ACC112 (cell line): ENCODE results near the gene ERP27.

ENCODE experiments used
- H2AFZ ChIP-seq: fragments of 200-600 bp; sonication (generic); one replicate; pipeline ENCODE4 v1.6.0; 2017; ENCODE audit warnings: antibody characterized with exemption, low read length; ENCODE audit not compliant: unreplicated experiment
- H3K27ac ChIP-seq: fragments of 200-600 bp; sonication (generic); 2 replicates; pipeline ENCODE4 v1.5.1; 2014; ENCODE audit warnings: low read depth, mild to moderate bottlenecking, antibody characterized with exemption, low read length, moderate library complexity
- H3K27me3 ChIP-seq: fragments of 200-600 bp; sonication (generic); 2 replicates; pipeline ENCODE4 v1.6.1; 2014; ENCODE audit warnings: mild to moderate bottlenecking, antibody characterized with exemption, low read length, moderate library complexity, mixed read lengths; ENCODE audit not compliant: insufficient read depth
- H3K36me3 ChIP-seq: fragments of 200-600 bp; sonication (generic); 2 replicates; pipeline ENCODE4 v1.6.1; 2016; ENCODE audit warnings: mild to moderate bottlenecking, antibody characterized with exemption, low read length, moderate library complexity, mixed read lengths; ENCODE audit not compliant: insufficient read depth
- H3K4me1 ChIP-seq: fragments of 200-600 bp; sonication (generic); one replicate; pipeline ENCODE4 v1.6.1; 2016; ENCODE audit warnings: low read length, mixed read lengths; ENCODE audit not compliant: insufficient read depth, unreplicated experiment, control insufficient read depth
- H3K4me3 ChIP-seq: fragments of 200-600 bp; sonication (generic); 2 replicates; pipeline ENCODE4 v1.5.1; 2014; ENCODE audit warnings: mild to moderate bottlenecking, low read depth, low read length
- H3K79me2 ChIP-seq: fragments of 200-600 bp; sonication (generic); one replicate; pipeline ENCODE4 v1.6.0; 2016; ENCODE audit warnings: low read length; ENCODE audit not compliant: control insufficient read depth, unreplicated experiment, insufficient read depth

ERP27 gene

DNA sequence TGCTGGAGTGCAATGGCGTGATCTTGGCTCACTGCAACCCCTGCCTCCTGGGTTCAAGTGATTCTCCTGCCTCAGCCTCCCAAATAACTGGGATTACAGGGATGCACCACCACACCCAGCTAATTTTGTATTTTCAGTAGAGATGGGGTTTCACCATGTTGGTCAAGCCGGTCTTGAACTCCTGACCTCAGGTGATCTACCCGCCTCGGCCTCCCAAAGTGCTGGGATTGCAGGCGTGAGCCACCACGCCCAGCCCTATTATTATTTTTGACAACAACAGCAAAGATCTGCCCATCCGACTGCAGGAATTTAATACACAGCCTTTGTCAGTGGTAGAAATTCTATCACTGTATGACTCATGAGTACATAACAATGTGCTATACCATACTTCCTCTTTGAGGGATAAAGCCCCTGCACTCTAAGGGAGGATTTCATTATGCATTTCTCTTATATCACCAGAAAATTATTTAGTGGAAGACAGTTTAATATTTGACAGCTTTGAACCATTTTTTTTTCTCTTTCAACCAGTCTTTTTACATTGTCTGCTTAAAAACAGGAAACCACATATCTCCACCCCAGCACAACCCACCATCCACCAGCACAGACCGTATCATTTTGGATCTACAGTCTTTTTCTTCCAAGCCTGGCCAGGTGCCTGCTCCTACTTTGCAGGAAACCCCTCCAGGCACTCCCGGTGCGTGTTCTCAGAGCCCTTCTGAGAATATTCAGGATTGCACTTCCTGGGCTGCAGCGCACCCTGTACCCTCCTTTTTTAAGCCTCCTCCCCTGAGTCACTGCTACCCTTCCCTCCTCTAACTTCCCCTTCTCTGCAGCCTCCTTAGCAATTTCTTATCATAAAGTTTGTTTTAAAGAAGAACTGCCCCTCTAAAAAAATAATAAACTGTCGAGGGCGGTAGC lies 22.5 kb upstream of the ERP27 start:
- H3K27ac ChIP-seq: no peak overlapping the region
- H3K79me2 ChIP-seq: no peaks in the 10 kb centered on the region
- no peaks in the 10 kb centered on the region for H3K27me3 ChIP-seq
- peak overlapping the region; percentile 51 for H3K4me3 ChIP-seq
- H2AFZ ChIP-seq: peak overlapping the region; percentile 22
- H3K4me1 ChIP-seq: peaks cover 12% of the 10 kb centered on the region
- no peaks in the 10 kb centered on the region for H3K36me3 ChIP-seq

DNA sequence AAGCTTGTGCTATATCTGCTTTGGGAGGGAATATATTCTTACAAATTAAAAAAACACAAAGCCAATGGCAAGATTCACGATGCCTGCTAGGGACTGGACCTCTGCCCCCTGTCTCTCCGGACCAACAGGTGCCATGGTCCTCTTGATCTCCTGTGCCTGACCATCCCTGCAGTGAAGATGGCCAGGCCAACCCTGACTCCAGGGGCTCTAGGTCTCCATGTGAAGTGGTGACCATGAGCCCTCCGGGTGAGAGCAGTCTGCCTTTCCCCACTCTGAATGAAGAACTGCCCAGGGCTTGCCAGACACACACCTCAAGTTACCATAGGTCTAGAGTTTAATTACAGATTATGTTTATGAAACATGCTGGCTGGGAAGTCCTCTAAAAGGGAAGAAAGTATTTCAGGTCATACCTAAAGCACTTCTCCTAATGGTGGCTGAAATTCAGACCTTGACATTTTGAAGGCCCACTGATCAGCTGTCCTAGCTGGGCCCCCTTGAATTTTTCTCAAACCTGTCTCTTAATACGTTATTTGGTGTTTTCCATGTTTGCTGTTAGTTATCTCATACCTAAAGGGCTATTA lies 21.7 kb upstream of the ERP27 start:
- Histone ChIP-seq H3K4me3 (no peak overlapping the region), H2AFZ (no peak overlapping the region), H3K27ac (no peak overlapping the region), H3K27me3 (no peaks in the 10 kb centered on the region), H3K4me1 (peaks cover 12% of the 10 kb centered on the region), H3K36me3 (no peaks in the 10 kb centered on the region), H3K79me2 (no peaks in the 10 kb centered on the region)

DNA sequence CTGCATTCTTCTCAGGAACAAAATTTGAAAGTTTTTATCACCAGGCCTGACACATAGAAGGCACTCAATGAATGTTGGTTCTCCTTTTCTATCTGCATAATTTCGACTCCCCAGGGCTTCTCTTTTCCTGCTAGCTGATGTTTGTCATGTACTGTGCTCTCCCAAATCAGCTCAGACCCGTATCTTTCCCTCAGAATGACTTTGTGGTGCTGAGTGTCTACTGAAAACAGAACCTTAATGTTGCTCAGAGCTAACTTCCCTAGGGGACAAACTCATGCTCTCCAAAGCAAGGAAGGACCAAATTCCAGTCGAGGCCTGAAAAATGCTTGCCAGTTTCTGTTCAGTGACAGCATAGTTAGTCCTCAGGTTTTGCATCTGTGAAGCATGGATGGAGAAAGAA lies 21.1 kb upstream of the ERP27 start:
- Histone ChIP-seq H3K4me1 (peaks cover 12% of the 10 kb centered on the region), H3K36me3 (no peaks in the 10 kb centered on the region), H2AFZ (no peak overlapping the region), H3K79me2 (no peaks in the 10 kb centered on the region), H3K27me3 (no peaks in the 10 kb centered on the region), H3K27ac (no peak overlapping the region), H3K4me3 (no peak overlapping the region)

DNA sequence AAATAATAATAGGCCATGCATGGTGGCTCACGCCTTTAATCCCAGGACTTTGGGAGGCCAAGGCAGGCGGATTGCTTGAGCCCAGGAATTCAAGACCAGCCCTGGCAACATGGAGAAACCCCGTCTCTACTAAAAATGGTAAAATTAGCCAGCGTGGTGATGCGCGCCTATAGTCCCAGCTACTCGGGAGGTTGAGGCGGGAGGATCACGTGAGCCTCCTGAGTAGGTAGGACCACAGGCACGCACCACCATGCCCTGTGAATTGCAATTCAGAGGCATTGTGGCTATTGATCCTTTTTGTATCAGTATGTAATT lies 20.7 kb upstream of the ERP27 start:
- H3K4me1 ChIP-seq: peaks cover 12% of the 10 kb centered on the region
- H3K27me3 ChIP-seq: no peaks in the 10 kb centered on the region
- no peak overlapping the region for H3K27ac ChIP-seq
- no peaks in the 10 kb centered on the region for H3K79me2 ChIP-seq
- no peaks in the 10 kb centered on the region for H3K36me3 ChIP-seq
- H2AFZ ChIP-seq: no peak overlapping the region
- no peak overlapping the region for H3K4me3 ChIP-seq

DNA sequence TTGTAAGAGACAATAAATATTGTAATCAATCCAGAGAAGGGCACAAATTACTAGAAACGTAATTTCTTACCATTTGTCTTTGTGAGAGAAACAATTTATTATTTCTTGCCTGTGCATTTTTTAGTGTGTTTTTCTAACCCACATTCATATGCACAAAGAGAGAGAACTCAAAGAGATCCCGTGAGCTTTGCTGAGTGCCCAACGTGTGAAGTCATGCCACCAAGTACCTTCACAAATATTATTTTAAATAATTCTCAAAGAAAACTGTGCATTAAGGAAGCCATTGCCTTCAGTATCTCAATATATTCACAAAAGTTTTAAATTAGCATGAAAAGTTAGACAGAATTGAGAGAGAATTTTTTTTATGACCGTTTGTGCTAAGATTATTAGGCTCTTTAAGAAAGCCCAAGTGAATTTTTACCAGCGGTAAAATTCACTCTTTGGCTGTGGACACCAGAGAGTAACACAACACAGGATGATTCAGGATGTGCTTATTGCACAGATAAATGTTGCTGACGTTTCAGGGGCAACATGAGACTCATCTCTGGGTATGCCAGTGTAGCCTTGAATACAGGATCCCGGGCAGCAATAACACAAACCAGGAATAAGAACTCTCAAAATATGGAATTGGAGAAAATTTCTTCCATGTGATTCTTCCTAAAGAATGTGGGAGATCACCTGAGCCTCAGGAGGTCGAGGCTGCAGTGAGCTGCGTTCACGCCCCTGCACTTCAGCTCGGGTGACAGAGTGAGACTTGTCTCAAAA lies 20.2 kb upstream of the ERP27 start:
- H3K27ac ChIP-seq: no peak overlapping the region
- no peaks in the 10 kb centered on the region for H3K36me3 ChIP-seq
- peaks cover 12% of the 10 kb centered on the region for H3K4me1 ChIP-seq
- no peak overlapping the region for H2AFZ ChIP-seq
- no peak overlapping the region for H3K4me3 ChIP-seq
- no peaks in the 10 kb centered on the region for H3K27me3 ChIP-seq
- no peaks in the 10 kb centered on the region for H3K79me2 ChIP-seq

DNA sequence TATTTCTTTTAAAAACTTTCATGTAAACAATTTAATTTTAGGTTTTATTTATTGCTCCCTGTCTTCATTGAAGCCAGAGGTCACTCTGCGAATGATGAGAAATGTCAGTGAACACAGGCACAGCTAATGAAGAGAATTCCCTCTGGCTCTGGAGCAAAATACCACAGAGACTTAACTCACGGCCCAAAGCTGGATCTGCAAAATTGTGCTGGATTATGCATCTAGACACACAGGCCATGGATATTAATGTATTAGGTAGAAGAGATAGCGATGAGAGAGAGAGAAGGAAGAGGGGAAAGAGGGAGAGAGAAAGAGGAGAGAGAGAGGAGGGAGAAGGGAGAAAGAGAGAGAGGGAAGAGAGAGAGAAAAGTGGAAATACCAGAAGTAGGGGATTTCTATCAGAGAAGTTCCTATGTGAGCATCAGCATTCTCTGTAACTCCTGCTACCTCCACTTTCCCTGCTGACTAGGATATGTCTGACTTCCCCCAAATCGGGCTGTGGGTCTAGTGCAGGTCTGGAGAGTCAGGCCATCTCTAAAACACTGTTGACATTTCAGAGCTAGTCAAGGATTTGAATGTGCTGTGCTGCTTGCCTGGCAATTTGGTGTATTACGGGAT lies 19.3 kb upstream of the ERP27 start:
- Histone ChIP-seq H3K27ac (no peak overlapping the region), H3K4me1 (peaks cover 15% of the 10 kb centered on the region), H3K36me3 (no peaks in the 10 kb centered on the region)

DNA sequence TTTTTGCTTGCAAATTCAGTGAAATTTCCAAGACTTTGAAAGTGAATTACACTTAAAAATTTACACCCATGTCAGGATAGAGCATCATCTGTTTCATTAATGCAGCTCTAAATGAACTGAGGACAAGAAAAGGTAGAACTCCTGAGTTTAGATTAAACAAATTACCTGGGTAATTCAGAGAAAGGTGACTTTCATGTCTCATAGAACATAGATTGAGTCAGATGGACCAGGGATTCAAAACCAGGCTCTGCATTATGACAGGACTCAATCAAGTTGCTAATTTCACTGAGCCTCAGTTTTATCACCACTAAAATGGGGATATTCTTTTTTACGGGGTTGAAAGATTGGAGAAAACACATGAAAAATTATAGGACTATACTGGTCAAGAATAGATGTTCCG lies 18.6 kb upstream of the ERP27 start:
- Histone ChIP-seq H3K27ac (no peak overlapping the region), H2AFZ (no peak overlapping the region), H3K4me3 (no peak overlapping the region), H3K4me1 (peaks cover 23% of the 10 kb centered on the region), H3K36me3 (no peaks in the 10 kb centered on the region), H3K79me2 (no peaks in the 10 kb centered on the region), H3K27me3 (no peaks in the 10 kb centered on the region)

More for the DNA sequence above, 19.3 kb upstream of the ERP27 start:
- Histone ChIP-seq H3K79me2 (no peaks in the 10 kb centered on the region), H2AFZ (no peak overlapping the region), H3K4me3 (no peak overlapping the region), H3K27me3 (no peaks in the 10 kb centered on the region)

DNA sequence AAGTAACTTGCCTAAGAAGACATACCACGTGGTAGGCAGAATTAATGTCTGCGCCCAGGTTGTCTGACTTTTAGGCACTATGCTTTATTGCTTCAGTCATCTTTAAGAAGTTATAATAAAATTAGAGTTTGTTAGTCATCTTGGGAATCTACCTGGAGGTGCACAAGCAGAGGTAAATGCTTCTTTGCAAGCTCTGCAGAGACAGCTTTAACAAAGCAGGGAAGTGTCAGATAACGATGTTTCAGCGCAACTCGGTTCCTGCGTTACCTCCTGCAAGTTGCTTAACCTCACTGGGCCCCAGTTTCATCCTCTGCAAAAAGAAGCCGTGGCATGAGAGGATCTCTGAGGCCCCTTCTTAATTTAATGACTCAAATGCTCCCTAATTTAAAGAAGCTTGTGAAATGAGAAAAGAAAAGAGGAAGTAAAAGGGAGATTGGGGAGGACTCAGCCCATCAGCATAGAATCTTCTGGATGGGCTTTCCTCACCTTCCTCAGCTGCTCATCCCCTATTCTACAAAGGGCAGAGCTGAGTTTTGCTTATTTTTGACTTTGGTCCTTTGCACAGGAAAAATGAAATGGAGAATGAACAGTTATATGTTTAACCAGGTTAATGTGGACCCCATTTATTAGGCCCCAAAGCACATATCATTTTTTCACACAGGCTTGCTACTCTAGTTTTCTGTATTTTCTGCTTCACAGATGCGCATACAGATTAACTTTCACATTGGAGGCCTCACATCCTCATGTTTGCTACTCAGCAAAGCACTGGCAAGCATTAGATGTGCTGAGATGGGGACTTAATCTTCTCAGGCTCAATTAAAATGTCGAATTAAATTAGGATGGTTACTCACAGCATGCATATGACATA lies 17.9 kb upstream of the ERP27 start:
- H3K79me2 ChIP-seq: no peaks in the 10 kb centered on the region

DNA sequence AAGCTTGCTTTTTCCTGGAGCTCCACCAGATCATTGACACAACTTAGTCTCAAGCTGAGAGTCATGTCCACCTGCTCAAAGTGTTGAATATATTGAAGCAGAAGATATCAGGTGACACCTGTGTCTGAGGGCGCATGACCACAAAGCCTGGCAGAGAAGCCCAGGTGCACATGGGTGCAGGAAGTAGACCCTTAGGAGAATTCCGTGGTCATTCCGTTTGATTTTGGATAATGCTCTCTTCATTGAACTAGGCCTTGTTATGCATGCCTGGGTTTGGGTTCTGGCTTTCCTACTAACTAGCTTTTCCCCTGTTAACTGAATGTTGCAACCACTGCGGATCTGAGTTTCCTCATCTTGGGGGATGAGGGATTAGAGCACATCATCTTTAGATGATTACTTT lies 15.9 kb upstream of the ERP27 start:
- H3K4me1 ChIP-seq: peaks cover 24% of the 10 kb centered on the region
- H2AFZ ChIP-seq: no peak overlapping the region
- H3K4me3 ChIP-seq: no peak overlapping the region
- H3K27ac ChIP-seq: no peak overlapping the region
- H3K27me3 ChIP-seq: no peaks in the 10 kb centered on the region
- H3K36me3 ChIP-seq: no peaks in the 10 kb centered on the region
- no peaks in the 10 kb centered on the region for H3K79me2 ChIP-seq

More for the DNA sequence above, 17.9 kb upstream of the ERP27 start:
- no peaks in the 10 kb centered on the region for H3K36me3 ChIP-seq
- H3K27ac ChIP-seq: no peak overlapping the region
- H3K4me3 ChIP-seq: no peak overlapping the region
- no peaks in the 10 kb centered on the region for H3K27me3 ChIP-seq
- H3K4me1 ChIP-seq: peaks cover 24% of the 10 kb centered on the region
- no peak overlapping the region for H2AFZ ChIP-seq

DNA sequence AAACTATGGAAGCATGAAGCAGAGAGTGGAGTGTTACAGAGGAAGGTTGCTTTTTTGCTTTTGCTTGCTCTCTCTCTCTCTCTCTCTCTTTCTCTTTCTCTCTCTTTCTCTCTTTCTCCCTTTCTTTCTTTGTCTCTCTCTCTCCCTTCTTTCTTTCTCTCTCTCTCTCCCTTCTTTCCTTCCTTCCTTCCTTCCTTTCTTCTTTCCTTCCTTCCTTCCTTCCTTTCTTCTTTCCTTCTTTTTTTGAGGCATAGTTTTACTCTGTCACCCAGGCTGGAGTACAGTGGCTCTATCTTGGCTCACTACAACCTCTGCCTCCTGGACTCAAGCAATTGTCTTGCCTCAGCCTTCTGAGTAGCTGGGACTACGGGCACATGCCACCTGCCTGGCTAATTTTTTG lies 15.4 kb upstream of the ERP27 start:
- H3K27me3 ChIP-seq: no peaks in the 10 kb centered on the region
- H3K4me1 ChIP-seq: peaks cover 30% of the 10 kb centered on the region
- H2AFZ ChIP-seq: no peak overlapping the region
- H3K36me3 ChIP-seq: no peaks in the 10 kb centered on the region
- no peak overlapping the region for H3K27ac ChIP-seq
- no peaks in the 10 kb centered on the region for H3K79me2 ChIP-seq
- H3K4me3 ChIP-seq: no peak overlapping the region
